GM20431 (cell line): Measurements from ENCODE around the gene CAP2.

Experiments used
- in situ Hi-C: fragments of 300-500 bp; cut with MseI, MboI; formaldehyde crosslinking; loops from one replicate; pipeline ENCODE4 v1.15.0; 2020; ENCODE audit warnings: low sequenced_read_pairs; ENCODE audit not compliant: unreplicated experiment

The CAP2 gene

GRCh38 chr6:17596085-17596484 lies 202.7 kb downstream of the CAP2 start:
- in situ Hi-C loops = loop anchor here (25.0 kb wide), 1 partner anchor 434 kb away; no protein-coding TSS in a partner anchor

- in situ Hi-C loops = loop anchor here (25.0 kb wide), 1 partner anchor 438 kb away; no protein-coding TSS in a partner anchor
Measured at GRCh38 chr6:17599877-17600526, 206.6 kb downstream of the CAP2 start, which contains the start of gene FAM8A1. TSS of gene FAM8A1 (plus strand) at chr6:17600302. CDS start at chr6:17600410, 108 bp downstream.

GRCh38 chr6:17600527-17601385 lies 207.4 kb downstream of the CAP2 start:
- in situ Hi-C loops = no loop called here

GRCh38 chr6:17601386-17601703 lies 207.9 kb downstream of the CAP2 start:
- in situ Hi-C loops = no loop called here

- in situ Hi-C loops = no loop called here
Measured at GRCh38 chr6:17602888-17603287, 209.5 kb downstream of the CAP2 start.

- in situ Hi-C loops = no loop called here
Measured at GRCh38 chr6:17606606-17607005, 213.2 kb downstream of the CAP2 start.
